Activated CD8-positive, alpha-beta T cell treated with anti-CD3 and anti-CD28 coated beads for 36 hours (primary cell): ENCODE data around the gene NME3. TPM values are rescaled to one million over a fixed set of nuclear protein-coding genes. Genes with fewer than 3 reads are reported as not detected.
A peak's percentile ranks its signal among the peaks of the same experiment; 100 is the strongest.

Experiments used
- ATAC-seq: fragments of 200-7000 bp; cut with Tn5 transposase; one replicate; pipeline ENCODE4 v1.10.0; 2021; ENCODE audit warnings: mild to moderate bottlenecking, moderate library complexity
- CTCF ChIA-PET: fragments of 350-600 bp; sonication (Branson Sonifier 250); formaldehyde crosslinking; loops from one replicate; lab custom pipeline; 2021; ENCODE audit warnings: antibody characterized with exemption; lab: Charles Lee
- POLR2A ChIA-PET: fragments of 350-600 bp; sonication (Branson Sonifier 250); formaldehyde crosslinking; loops from one replicate; lab custom pipeline; 2021; ENCODE audit warnings: antibody characterized with exemption; lab: Charles Lee
- DNase-seq: peaks from one replicate; pipeline ENCODE4 v3.0.0-alpha.2; 2020
- H3K27ac Mint-ChIP-seq: one replicate; pipeline ENCODE4 v1.8.0; 2021; ENCODE audit warnings: mild to moderate bottlenecking, mixed read lengths
- H3K27me3 Mint-ChIP-seq: one replicate; pipeline ENCODE4 v1.8.0; 2021; ENCODE audit warnings: mixed read lengths
- H3K36me3 Mint-ChIP-seq: one replicate; pipeline ENCODE4 v1.8.0; 2021; ENCODE audit warnings: low read depth, mixed read lengths
- H3K4me1 Mint-ChIP-seq: one replicate; pipeline ENCODE4 v1.8.0; 2021; ENCODE audit warnings: low read depth, mixed read lengths
- H3K4me3 Mint-ChIP-seq: one replicate; pipeline ENCODE4 v1.8.0; 2021; ENCODE audit warnings: mild to moderate bottlenecking, moderate library complexity, mixed read lengths
- H3K9me3 Mint-ChIP-seq: one replicate; pipeline ENCODE4 v1.8.0; 2021; ENCODE audit warnings: mixed read lengths
- intact Hi-C: fragments of 100-400 bp; cut with micrococcal nuclease; formaldehyde crosslinking; loops from one replicate; pipeline ENCODE4 v1.10.0; 2022
- total RNA-seq, 2 experiments: library from RNA; stranded (reverse); gene quantifications; one replicate each; pipeline ENCODE4 v1.2.3, GENCODE V29; 2021
- TF ChIP-seq, protein P1 (sequence below): fragments of 200-600 bp; IDR thresholded peaks from one replicate; pipeline ENCODE4 v1.8.0; 2022; ENCODE audit warnings: antibody characterized with exemption, mild to moderate bottlenecking

The NME3 gene
- total RNA-seq, 2 experiments from 2014 or later = 37.8 to 39.6 TPM

DNA sequence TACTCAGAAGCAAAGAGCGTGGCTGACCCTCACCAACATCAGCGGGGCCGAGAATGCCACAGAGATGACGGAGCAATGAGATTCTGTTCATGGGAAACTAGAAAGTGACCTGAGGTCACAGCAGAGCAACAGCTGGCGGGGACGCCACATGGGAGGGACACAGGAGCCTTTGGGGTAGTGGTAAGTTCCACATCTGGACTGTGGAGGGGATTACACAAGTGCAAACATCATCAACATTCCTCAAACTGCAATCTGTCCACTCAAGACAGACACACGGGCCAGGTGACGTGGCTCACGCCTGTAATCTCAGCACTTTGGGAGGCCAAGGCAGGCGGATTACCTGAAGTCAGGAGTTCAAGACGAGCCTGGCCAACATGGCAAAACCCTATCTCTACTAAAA is 44.1 kb upstream of the NME3 start:
- no peak for ATAC-seq
- CTCF ChIA-PET = no interaction called here
- Mint-ChIP-seq H3K36me3 (peaks cover 17% of the 10 kb centered on the region), H3K9me3 (no peaks in the 10 kb centered on the region), H3K27ac (peak overlapping the region; percentile 38), H3K4me1 (peaks cover 13% of the 10 kb centered on the region), H3K27me3 (no peaks in the 10 kb centered on the region), H3K4me3 (no peak overlapping the region)
- no peak for DNase-seq
- TF ChIP-seq, protein P1, sequence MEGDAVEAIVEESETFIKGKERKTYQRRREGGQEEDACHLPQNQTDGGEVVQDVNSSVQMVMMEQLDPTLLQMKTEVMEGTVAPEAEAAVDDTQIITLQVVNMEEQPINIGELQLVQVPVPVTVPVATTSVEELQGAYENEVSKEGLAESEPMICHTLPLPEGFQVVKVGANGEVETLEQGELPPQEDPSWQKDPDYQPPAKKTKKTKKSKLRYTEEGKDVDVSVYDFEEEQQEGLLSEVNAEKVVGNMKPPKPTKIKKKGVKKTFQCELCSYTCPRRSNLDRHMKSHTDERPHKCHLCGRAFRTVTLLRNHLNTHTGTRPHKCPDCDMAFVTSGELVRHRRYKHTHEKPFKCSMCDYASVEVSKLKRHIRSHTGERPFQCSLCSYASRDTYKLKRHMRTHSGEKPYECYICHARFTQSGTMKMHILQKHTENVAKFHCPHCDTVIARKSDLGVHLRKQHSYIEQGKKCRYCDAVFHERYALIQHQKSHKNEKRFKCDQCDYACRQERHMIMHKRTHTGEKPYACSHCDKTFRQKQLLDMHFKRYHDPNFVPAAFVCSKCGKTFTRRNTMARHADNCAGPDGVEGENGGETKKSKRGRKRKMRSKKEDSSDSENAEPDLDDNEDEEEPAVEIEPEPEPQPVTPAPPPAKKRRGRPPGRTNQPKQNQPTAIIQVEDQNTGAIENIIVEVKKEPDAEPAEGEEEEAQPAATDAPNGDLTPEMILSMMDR = no peak
- intact Hi-C loops = no loop called here
- POLR2A ChIA-PET = interaction anchor here (0.7 kb wide), 1 partner anchor 339 kb away, joined by 3 read pairs; no protein-coding TSS in a partner anchor

DNA sequence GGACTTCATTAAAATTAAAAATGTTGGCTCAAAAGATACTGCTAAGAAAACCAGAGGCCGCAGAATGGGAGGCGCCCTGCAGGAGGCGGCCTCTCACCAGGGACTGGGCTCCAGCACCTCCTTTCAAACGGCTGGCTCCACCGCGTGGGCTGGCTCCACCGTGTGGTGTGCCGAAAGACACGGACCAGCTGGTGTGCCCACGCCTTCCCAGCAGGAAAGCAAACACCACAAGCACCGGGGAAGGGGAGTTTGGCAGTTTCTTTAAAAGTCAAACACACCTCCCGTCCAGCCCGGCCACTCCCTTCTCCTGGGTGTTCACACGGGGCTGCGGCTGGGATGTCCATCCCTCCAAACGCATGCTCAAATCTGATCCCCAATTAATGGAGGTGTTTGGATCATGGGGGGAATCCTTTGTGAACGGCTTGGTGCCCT is 41.4 kb upstream of the NME3 start:
- Mint-ChIP-seq H3K27me3 (no peaks in the 10 kb centered on the region), H3K27ac (peak overlapping the region; percentile 81), H3K4me3 (no peak overlapping the region), H3K9me3 (no peaks in the 10 kb centered on the region), H3K4me1 (peaks cover 13% of the 10 kb centered on the region), H3K36me3 (peaks cover 15% of the 10 kb centered on the region)
- ATAC-seq = peak; percentile 95
- DNase-seq = peak; percentile 79
- ChIA-PET POLR2A (interaction anchor here (1.1 kb wide), 1 partner anchor 30 kb away, joined by 4 read pairs; the partner anchor contains the start of gene NUBP2), CTCF (interaction anchor here (0.6 to 1.7 kb wide), 5 partner anchors 32 to 195 kb away, joined by 3 read pairs; no protein-coding TSS in a partner anchor)
- intact Hi-C loops = no loop called here
- TF ChIP-seq, protein P1 = peak; percentile 57

DNA sequence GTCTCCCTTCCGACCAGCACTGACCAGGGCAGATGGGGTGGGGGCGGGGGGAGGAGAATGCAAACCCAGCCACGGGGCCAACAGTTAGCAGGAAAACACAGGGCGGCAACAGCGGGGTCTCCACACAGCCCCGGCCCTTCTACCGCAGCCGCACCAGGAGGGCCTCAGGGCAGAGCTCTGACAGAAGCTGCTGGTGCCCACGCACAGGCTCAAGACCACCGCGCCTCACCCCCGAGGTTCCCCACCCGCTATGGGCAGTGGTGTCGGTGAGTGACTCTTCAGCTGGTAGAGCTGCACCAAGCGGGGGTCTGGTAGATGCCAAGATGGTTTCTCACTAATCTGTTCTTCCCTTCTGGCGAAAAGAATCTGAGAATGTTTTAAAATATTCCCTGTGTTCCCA is 39.2 kb upstream of the NME3 start:
- TF ChIP-seq, protein P1 = no peak
- intact Hi-C loops = no loop called here
- DNase-seq (no peak), ATAC-seq (no peak)
- POLR2A ChIA-PET = interaction anchor here (1.2 to 1.3 kb wide), 2 partner anchors 14 to 20 kb away, joined by 3 read pairs; no protein-coding TSS in a partner anchor
- CTCF ChIA-PET = interaction anchor here (1.5 kb wide), 1 partner anchor 14 kb away, joined by 5 read pairs; no protein-coding TSS in a partner anchor
- Mint-ChIP-seq H3K27me3 (no peaks in the 10 kb centered on the region), H3K9me3 (no peaks in the 10 kb centered on the region), H3K27ac (no peak overlapping the region), H3K36me3 (peaks cover 19% of the 10 kb centered on the region), H3K4me3 (no peak overlapping the region), H3K4me1 (peaks cover 13% of the 10 kb centered on the region)

DNA sequence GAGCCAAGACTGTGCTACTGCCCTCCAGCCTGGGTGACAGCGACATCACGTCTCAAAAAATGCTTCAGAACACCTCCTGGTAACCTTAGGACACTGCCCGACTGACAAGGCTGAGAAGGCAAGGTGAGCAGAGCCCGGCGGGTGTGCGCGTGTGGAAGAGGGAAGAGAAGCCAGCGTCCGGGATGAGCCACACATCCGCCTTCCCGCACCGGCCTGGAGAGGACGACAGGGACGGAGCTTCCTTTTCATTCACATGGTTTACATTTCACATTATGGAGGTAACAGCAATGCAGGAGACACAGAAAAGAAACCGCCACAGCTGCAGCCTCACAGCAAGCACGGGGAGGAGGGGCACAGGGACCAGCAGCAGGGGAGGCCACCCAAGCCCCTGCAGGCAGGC is 38.8 kb upstream of the NME3 start:
- H3K27me3 Mint-ChIP-seq = no peaks in the 10 kb centered on the region
- H3K9me3 Mint-ChIP-seq = no peaks in the 10 kb centered on the region
- TF ChIP-seq, protein P1 = no peak
- peaks cover 13% of the 10 kb centered on the region for H3K4me1 Mint-ChIP-seq
- CTCF ChIA-PET = no interaction called here
- no peak overlapping the region for H3K27ac Mint-ChIP-seq
- H3K4me3 Mint-ChIP-seq = no peak overlapping the region
- POLR2A ChIA-PET = interaction anchor here (1.3 kb wide), 1 partner anchor 14 kb away, joined by 3 read pairs; no protein-coding TSS in a partner anchor
- DNase-seq (no peak), ATAC-seq (no peak)
- intact Hi-C loops = no loop called here
- H3K36me3 Mint-ChIP-seq = peaks cover 16% of the 10 kb centered on the region

DNA sequence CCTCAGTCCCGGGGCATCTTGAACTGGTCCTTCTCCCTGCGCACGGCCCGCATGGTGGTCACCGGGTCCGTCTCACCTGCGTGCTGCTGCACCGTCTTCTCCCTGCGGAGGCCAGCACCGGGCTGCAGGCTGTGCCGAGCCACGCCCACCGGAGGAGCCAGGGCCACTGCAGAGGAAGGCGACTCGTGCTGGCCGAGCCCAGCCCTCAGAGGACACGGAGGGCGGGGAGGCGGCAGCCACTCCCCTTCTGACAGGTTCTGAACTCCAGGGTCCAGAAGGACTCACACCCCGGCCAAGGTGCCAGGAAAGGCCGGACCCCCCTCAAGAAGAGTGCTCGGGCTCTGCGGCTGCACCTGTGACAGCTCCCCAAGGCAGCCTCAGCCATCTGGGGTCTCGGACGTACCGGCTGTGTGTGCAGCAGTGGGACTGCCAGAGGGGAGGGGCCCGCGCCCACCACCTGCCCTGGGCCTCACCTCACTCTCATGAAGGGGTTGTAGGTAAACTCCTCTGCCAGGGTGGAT is 38.0 kb upstream of the NME3 start:
- no peak overlapping the region for H3K4me3 Mint-ChIP-seq
- no peaks in the 10 kb centered on the region for H3K9me3 Mint-ChIP-seq
- H3K27ac Mint-ChIP-seq = no peak overlapping the region
- no peak for ATAC-seq
- TF ChIP-seq, protein P1 = no peak
- DNase-seq = no peak
- H3K36me3 Mint-ChIP-seq = peaks cover 12% of the 10 kb centered on the region
- ChIA-PET POLR2A (no interaction called here), CTCF (interaction anchor here (1.0 kb wide), 1 partner anchor 121 kb away, joined by 3 read pairs; no protein-coding TSS in a partner anchor)
- intact Hi-C loops = no loop called here
- H3K27me3 Mint-ChIP-seq = no peaks in the 10 kb centered on the region
- H3K4me1 Mint-ChIP-seq = peaks cover 13% of the 10 kb centered on the region
